Fibroblast of villous mesenchyme (primary cell): ENCODE data around the gene JPH4. TPM values are rescaled to one million over a fixed set of nuclear protein-coding genes. Genes with fewer than 3 reads are reported as not detected.

ENCODE experiments used
- DNase-seq: peaks from one replicate; pipeline ENCODE4 v3.0.0-alpha.2; 2010; ENCODE audit warnings: low read depth
- H3K4me3 ChIP-seq: 2 replicates; pipeline ENCODE4 v1.5.1; 2011; ENCODE audit warnings: low read depth, mild to moderate bottlenecking, low read length
- total RNA-seq: library from RNA; depleted of rRNA; stranded (reverse); fragments of >200 nt; gene quantifications from 2 replicates; pipeline ENCODE4 v1.2.3, GENCODE V29; 2012
- TF ChIP-seq, protein P1 (sequence below): IDR thresholded peaks from 2 replicates; pipeline ENCODE4 v1.5.1; 2012; ENCODE audit warnings: low read depth, mild to moderate bottlenecking, low read length; ENCODE audit not compliant: insufficient read depth

JPH4 gene
- total RNA-seq, 1 donor = not detected

DNA sequence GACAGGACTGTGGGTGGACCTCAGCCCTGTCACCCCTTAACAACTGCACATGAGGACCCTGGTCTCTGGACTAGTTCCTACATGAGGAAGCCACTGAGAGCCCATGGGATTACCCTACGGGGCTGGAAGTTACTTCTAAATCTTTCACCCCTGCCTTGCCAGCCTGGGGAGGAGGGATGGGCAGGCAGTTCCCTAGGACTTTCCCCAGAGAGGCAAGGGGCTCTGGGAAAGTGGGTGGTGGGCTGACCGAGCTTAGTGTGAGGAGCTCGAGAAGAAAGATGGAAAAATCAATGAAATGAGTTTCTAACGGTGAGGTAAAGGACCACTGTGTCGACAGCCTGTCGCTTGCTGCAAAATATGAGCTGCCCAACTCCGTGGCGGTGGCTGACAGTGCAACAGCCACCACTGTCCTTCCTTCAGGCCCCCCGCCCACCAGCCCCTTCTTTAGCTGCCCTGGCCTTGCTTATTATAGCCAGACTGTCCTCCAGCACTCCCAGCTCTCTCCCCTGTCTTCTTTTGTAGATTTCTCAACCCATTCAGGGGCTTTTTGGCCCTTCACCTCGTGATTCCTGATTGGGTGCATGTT lies 32.0 kb downstream of the JPH4 start:
- TF ChIP-seq, protein P1, sequence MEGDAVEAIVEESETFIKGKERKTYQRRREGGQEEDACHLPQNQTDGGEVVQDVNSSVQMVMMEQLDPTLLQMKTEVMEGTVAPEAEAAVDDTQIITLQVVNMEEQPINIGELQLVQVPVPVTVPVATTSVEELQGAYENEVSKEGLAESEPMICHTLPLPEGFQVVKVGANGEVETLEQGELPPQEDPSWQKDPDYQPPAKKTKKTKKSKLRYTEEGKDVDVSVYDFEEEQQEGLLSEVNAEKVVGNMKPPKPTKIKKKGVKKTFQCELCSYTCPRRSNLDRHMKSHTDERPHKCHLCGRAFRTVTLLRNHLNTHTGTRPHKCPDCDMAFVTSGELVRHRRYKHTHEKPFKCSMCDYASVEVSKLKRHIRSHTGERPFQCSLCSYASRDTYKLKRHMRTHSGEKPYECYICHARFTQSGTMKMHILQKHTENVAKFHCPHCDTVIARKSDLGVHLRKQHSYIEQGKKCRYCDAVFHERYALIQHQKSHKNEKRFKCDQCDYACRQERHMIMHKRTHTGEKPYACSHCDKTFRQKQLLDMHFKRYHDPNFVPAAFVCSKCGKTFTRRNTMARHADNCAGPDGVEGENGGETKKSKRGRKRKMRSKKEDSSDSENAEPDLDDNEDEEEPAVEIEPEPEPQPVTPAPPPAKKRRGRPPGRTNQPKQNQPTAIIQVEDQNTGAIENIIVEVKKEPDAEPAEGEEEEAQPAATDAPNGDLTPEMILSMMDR = no peak
- DNase-seq = no peak
- no peak overlapping the region for H3K4me3 ChIP-seq

DNA sequence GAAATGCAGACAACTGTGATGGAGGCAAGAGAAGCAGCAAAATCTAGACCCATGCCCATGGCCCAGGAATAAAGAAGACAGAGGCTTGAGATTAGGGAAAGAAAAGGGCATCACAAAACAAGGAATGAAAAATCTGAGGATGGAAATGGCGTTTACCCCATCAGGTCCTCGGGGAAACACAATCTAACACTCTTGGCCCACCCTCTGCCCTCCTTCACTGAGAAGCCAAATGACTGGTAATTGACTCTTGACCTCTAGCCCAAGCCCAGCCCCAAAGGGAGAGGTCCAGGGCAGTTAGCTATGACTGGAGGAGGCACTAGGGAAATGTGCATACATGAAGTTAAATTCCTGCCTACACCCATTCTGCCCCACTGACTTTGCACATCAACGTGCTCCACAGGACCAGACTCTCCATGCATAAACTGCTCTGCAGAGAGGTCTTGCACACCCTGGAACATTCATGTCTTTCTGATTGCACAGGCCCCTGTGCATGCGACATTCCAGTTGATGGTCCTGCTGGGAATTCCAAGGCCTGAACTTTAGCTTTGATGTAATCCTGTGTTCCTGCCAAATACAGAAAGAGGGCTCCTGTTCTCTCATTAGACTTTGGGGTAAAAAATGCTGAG lies 32.7 kb downstream of the JPH4 start:
- TF ChIP-seq, protein P1 = no peak
- no peak overlapping the region for H3K4me3 ChIP-seq
- DNase-seq = no peak

DNA sequence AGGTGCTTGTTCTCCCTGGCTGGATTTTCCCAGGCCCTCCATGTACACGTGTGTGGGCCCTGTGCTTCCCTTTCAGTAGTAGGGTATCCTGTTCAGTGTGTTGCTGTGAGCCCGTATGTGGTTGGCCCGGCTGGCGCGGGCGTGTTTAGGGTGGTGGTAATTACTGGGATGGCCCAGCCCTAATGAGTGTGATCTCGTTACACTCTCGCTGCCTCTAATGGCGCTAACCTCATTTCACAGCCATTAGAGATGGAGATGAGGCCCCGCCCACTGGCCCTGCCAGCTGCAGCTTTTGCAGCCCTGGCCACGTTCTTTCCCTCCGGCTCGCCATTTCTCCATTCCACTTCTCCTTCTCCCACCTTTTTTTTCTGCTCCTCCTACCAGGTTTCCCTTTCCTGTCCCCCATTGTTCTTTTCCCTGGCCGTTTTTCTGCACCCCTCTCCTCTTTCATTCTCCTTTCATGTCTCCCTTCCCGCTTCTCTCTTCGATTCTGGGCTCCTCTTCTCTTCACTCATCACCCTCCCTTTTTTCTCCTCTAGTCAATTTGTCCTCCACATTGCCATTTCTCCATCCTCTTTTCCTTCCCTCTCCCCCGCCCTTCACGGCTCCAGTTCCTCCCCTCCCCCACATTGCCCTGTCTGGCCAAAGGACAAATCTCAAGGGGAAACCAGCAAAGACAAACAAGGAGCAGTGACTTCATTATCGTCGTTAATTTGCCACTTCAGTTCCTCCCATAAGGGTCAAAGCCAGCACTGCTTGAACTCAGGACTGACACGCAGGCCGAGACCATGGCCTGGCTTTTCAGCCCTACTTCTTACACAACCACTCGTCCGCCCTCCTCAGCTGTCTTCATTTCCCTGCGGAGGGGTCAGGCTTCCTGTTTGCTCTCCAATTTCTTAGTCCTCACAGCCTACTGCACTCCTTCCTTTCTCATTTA lies 33.8 kb downstream of the JPH4 start:
- no peak overlapping the region for H3K4me3 ChIP-seq
- DNase-seq = no peak
- TF ChIP-seq, protein P1 = no peak

DNA sequence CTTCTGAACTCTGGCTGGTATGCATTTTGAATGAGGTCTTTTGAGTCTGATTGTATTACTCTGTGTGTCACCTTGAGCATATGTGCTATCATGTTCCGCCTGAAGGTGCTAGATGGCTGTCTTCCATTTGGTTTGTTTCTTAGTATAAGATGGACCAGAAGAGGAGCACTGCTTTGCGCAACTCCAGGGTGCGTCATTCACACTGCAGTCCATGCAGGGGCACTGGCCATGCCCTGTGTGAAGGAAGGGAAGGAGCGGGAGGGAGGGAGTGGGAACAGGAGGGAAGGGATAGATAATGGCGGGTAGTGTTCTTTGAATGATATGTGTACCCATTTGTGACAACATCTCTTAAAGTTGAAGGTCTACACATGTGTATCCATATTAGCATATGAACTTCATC lies 35.2 kb downstream of the JPH4 start:
- no peak overlapping the region for H3K4me3 ChIP-seq
- TF ChIP-seq, protein P1 = no peak
- DNase-seq = no peak

DNA sequence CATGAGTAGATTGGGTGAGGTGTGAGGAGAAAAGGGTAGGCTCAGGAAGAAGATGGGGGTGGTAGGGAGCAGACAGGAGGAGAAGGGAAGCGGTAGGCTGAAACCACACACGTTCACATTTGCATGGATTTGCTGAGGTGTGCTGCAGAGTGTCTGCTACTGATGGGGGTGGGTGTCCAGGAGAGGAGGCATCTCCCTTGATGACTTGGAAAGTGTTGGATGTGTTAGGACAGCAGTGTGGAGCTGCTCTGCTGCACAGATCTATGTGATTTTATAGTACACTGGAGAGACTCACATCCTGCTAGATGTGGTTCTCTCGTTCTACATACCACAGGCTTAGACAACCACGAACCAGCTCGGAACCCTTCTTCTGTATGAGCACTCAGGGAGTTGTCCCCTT lies 36.3 kb downstream of the JPH4 start:
- TF ChIP-seq, protein P1 = no peak
- no peak overlapping the region for H3K4me3 ChIP-seq
- no peak for DNase-seq

DNA sequence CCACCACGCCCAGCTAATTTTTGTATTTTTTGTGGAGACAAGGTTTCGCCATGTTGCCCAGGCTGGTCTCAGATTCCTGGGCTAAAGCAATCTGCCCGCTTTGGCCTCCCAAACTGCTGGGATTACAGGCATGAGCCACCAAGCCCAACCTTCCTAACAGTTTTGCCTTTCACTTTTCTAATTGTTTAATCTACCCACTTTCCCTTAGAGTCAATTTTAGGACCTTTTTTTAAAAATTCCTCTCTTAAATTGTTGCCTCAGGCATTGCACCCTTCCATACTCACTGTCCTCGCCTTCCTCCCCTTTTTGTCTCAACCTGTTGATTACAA lies 38.5 kb downstream of the JPH4 start:
- H3K4me3 ChIP-seq = no peak overlapping the region
- DNase-seq = no peak
- TF ChIP-seq, protein P1 = no peak
